GM21717 (cell line): ENCODE measurements around the gene SNTN.

Experiments
- ATAC-seq: cut with Tn5 transposase; IDR thresholded peaks from one replicate; pipeline ENCODE4 v1.9.1; 2021; ENCODE audit warnings: mild to moderate bottlenecking, moderate library complexity; ENCODE audit not compliant: unreplicated experiment

SNTN gene

DNA sequence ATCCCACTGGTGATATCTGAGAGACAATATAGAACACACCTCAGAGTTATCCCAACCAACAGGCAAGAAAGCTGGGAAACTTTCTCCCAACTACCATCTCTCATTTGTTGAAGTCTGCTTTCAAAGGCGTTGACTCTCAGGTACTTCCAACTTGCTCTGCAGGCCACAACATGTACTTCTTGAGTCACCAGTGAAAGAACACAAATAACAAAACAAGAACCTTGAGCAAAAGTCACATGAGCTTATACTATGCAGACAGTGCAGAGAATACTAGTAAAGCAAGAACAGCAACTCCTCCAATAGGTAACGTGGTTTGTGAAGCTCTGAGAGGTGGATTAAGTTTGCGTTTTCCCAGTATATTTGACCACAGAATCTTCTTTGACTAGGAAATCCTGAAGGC, 20.6 kb downstream of the SNTN start:
- no peak for ATAC-seq

DNA sequence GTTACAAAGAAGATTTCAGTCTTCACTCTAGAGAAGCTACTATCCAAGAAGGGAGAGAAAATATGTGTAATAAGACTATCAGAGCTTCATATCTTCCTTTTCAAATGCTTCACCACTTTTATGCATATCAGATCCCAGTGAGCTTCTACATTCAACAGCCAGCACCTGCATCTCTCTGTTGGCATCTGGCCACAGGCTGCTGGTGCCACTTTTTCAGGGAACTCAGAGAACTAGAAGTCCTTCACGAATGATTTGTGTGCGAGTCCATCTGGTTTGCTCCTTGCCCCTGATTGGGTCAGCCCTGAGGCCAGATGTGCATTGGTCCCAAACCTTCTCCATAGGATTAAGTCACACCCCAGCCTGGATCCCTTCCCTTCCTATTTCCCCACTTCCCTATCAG, 22.1 kb downstream of the SNTN start:
- no peak for ATAC-seq

DNA sequence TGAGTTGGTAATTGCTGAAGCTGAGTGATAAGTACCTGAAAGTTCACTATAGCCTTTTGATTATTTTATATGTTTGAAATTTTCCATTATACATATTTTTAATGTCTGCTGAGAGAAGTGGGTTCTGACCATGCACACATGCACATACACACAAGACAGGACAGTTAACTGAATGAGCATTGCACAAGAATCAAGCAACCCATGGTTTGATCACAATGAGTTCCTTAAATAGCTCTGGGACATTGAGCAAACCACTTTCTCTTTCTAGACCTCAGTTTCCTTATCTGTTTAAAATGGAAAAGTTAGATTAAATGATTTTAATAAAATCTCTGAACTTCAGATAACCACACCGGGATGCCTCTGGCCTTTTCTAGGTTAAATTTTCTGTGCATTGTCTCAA, 26.7 kb downstream of the SNTN start:
- no peak for ATAC-seq

DNA sequence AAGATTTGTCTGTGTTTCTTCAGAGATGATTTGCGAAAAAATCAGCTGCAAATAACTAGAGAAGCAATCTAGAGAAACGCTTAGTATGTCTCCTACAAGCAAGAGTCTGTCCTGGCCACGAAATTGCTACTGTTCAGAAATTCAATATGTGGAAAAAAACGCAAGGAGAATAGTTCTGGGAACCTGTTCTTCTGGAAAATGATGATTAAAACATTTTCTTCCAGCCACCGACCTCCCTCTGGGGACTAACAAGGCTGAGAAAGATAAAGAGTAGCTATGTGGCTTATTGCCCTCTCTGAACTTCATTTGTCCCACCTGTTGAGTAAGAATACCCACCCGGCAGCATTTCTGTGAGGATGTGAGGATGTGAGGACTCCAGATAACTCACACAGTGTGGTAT, 31.6 kb downstream of the SNTN start:
- no peak for ATAC-seq

DNA sequence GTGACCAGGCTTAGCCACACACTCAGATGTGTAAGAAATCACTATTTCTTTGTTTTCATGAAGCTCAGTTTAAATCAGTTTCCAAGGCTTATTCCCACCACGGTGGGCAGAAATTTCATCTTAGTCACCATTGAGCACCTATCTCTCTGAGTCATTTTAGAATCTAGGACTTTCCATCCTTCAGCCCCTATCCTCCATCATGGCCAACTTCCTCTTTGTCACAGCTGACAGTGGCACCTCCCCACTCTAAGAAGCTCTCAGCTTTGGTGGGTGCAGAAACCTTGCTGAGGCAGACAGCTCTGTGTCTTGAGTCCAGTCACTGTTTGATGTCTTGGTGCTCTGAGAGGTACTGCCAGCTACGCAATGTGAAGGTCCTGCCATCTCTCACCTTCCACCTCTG, 32.9 kb downstream of the SNTN start:
- peak; percentile 60 for ATAC-seq

DNA sequence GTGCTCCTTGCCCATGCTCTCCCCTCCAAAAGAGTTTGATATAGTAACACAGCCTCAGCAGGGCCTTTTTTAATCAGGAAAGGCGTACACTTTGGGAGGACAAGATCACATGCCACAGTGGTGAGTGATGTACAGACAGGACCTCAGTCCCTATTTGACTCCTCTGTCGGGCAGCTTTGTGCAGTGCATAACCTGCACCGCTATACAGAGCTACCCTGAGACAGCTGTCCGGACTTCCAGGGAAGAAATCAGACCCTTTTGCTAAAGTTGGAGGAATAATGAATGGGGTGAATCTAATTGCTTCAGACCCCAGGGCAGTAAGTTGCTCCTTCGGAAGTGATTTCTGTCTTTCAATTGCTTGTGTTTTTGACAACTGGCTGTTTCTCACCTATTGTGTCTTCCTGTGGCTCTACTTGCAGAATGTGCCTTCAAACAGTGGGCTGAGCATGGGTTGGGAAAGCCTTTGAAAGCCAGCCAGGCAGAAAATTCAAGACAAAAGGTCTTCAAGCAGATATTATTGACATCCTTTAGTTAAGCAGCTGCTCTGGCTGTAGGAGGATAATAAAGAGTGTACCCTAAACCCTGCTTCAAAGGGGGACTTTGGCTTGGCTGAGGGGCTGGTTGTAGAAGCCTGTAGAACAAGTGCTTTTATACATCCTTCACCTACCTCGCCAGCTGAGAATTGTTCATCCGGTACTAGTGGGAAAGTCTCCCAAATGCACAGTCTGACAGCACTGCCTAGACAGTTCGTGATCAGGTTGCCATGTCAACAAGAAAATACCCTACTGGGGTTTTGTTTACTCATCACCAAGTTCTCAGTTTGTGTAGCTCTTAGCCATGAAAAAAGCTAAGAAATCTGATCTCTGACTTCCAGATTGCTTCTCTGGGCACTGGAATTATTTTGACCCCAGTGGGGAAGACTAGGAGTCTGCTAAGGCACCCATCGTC, 35.1 kb downstream of the SNTN start:
- ATAC-seq, result peak; percentile 51

DNA sequence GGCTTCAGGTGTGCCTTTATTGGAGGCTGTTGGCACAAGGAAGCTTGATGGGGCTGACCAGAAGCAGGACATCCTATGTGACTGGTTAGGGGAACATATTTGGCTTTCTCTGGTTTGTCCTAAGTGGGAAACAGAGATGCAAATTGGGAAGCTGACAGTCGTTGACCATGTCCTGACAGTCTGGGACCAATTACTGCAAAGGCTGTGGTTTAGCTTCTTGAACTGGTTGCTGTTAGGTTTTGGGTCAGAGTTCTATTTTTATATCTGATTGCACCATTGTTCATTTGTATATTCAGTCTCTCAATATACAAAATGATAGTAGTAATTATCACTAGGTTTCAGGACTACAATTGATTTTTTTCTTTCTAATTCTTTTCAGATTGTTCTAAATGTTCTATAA, 36.8 kb downstream of the SNTN start:
- no peak for ATAC-seq

DNA sequence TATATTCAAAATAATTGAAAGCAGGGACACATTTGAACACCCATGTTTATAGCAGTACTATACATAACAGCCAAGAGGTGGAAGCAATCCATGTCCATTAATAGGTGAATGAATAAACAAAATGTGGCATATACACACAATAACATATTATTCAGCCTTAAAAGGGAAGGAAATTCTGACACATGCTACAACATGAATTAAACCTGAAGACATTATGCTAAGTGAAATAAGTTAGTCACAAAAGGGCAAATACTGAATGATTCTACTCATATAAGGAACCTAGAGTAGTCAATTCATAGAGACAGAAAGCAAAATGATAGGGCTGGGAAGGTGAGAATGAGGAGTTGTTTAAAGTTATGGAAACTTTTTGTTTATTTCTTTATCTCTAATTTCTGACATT, 40.9 kb downstream of the SNTN start:
- no peak for ATAC-seq

DNA sequence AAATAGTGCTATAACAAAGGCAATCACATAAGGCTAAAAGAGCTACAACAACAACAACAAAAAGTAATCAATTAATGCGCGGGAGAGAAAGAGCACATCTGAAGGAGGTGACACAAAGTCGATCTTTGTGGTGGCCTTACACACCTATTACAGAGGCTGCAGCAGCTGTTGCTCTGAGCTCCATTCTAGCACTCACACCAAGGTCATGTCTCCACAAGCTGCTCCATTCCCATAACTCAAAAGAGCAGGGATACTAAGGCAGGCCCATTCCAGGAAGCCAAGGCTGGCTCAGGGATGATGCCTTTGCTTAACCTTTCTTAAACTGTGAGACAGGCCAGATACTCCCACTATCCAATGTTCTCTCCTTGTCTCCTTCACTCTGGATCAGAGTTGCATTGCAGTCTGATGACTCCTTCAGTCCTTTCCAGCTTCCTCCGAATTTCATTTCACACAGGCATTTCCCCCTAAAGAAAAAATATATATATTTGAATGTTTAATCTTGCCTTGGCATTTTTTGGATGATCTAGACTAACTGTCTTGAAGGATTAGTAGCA, 52.7 kb downstream of the SNTN start:
- no peak for ATAC-seq

DNA sequence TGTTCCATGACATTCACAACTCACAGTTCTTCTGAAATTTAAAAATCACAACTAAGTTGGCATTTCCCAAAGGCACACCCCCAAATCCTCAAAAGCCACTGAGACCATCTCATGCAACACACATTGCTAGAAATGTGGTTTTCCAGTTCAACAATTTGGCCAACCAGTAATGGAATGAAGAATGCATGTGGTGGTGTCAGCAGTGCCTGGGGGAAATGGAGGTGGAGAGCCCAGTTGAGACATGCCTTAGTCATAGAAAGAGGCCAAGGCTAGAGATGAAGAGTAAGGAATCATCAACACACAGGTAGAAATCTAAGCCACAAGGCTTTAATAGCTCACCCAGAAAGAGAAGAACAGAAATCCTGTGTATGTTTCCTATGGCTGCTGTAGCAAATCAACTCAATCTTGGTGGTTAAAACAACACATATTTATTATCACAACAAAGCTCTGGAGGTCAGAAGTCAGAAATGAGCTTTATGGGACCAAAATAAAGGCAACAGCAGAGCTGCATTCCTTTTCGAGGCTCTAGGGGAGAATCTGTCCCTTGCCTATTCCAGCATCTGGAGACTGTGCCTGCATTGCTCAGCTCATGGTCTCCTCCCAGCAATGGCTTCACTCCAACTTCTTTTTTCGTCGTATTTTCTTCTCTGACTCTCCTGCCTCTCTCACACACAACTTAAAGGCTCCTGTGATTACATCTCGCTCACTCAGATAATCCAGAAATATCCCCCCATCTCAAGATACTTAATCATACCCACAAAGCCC, 54.0 kb downstream of the SNTN start:
- no peak for ATAC-seq

DNA sequence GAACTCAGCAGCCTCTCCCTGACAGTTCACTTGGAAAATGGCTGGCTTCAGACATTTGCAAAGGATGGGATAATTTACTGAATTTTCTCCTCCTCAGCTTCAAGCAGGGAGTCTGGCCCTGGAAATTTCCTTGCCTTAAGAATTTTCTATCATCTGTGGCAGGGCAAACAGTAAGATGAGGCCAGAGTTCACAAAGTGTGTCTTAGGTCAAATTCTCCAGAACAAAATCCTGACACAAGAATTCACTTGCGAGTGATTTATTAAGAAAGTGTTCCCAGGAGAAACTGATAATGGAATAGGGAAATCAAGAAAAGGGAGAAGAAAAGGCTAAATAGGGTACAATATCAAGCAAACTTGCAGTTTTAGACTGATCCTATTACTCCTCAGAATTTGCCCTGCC, 55.3 kb downstream of the SNTN start:
- ATAC-seq, result no peak

DNA sequence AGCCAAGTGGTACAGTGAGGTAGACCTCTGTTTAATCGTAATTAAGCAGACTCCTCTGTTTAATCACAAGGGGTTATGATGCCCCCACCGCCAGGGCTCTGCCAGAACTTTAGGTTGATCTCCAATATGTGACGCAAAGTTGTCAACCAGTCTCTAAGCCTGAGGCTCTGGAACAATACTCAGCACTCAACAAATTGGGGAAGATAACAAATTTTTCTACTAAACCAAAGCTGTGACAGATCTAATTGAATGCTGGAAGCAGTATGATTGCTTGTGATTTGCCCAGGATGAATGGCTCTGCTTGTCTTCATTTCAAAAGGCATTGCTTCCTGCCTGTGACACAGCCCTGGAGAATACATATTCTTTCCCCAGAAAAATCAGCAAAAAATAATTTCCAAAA, 57.1 kb downstream of the SNTN start:
- ATAC-seq, result no peak
